ENCODE measurements around the gene ADIPOQ.
"Not testable (repeated sequence)": the region's sequence is repeated elsewhere in the genome, so short reads cannot be mapped to it uniquely, and the experiment has no call there.

ADIPOQ gene

DNA sequence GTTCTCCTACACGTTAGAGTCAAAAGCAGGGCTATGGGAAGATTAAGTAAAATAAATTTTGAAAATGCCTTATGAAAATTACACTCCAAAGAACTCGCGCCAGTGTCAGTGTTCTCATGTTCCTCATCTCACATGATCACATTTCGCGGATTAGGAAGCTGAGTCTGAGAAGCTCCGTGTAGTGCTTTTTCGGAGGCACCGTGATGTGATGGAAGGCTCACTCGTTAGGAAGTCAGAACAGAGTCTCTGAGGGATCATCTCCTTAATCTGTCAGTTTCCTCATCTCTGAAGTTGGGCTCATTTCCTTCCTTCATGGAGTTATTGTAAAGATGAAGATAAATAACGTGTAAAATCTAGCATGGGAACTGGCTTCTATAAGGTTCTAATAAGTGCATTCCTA is 3.2 kb downstream of the ADIPOQ start:
- Histone ChIP-seq H3K4me2 (ENCODE audit: insufficient read depth, low read length, poor library complexity, severe bottlenecking) (no peak overlapping the region), H2BK120ac (ENCODE audit: low read depth, low read length) (no peak overlapping the region), H4K8ac (ENCODE audit: low read depth, low read length) (no peak overlapping the region), H3K9me3 (replicated peaks in 1 of 2; ENCODE audit: control insufficient read depth in 2 of 2, insufficient read depth in 1 of 2, low read depth in 1 of 2, low read length in 2 of 2) (no peaks in the 10 kb centered on the region), H3K4me1 (ENCODE audit: control insufficient read depth in 2 of 2, insufficient read depth in 1 of 2, low read depth in 1 of 2, low read length in 2 of 2) (no peaks in the 10 kb centered on the region), H3K79me1 (ENCODE audit: low read depth, low read length) (no peaks in the 10 kb centered on the region), H3K23ac (ENCODE audit: low read depth, low read length, poor library complexity) (no peak overlapping the region), H2BK15ac (ENCODE audit: low read length) (no peak overlapping the region), H3K36me3 (replicated peaks in 1 of 2; ENCODE audit: control insufficient read depth in 2 of 2, insufficient read depth in 2 of 2, low read length in 2 of 2) (no peaks in the 10 kb centered on the region), H2BK5ac (ENCODE audit: low read length) (no peak overlapping the region), H3K4ac (ENCODE audit: low read length) (no peak overlapping the region), H2AK5ac (ENCODE audit: low read depth, low read length) (no peak overlapping the region), H3K4me3 (ENCODE audit: low read length in 2 of 2) (no peak overlapping the region), H2BK12ac (ENCODE audit: low read length) (no peak overlapping the region), H3K18ac (ENCODE audit: low read length) (no peak overlapping the region), H3K27ac (replicated peaks; ENCODE audit: low read length) (no peak overlapping the region), H3K14ac (ENCODE audit: low read length) (no peak overlapping the region), H3K27me3 (ENCODE audit: control insufficient read depth in 3 of 3, insufficient read depth in 3 of 3, low read depth in 1 of 3, low read length in 3 of 3) (peaks cover 0 to 39% (median 0%) of the 10 kb centered on the region in 3 experiments), H4K91ac (ENCODE audit: low read depth, low read length, poor library complexity) (no peak overlapping the region), H3K9ac (ENCODE audit: low read depth, low read length, poor library complexity) (no peak overlapping the region), H2AFZ (ENCODE audit: low read length) (no peak overlapping the region)
- no CpG with 5 or more reads among the region's 10 CpGs for WGBS, 2 donors (ENCODE audit: extremely low coverage in 2 of 2, insufficient read length in 2 of 2, insufficient replicate concordance in 1 of 2)
- no peak for DNase-seq (ENCODE audit: low spot score)

DNA sequence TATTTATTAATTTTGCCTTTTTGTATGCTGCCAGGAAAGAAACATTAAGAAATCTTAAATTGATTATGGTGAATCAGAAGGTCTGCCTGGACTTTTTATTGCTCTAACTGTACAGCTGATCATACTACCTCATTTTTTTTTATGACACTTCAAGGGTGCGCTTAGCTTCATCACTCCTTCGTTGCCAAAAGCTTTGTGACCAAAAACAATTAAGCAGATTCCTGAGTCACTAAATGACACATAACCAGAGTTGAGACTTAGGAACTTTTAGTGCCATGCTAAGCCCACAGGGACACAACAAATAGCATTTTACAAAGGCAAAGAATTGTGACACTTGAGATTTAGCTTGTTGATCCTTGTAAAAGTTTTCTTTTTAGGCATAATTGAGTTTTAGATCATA is 4.9 kb downstream of the ADIPOQ start:
- peaks cover 0 to 23% (median 0%) of the 10 kb centered on the region in 3 experiments for H3K27me3 ChIP-seq (ENCODE audit: control insufficient read depth in 3 of 3, insufficient read depth in 3 of 3, low read depth in 1 of 3, low read length in 3 of 3)
- H2BK15ac ChIP-seq (ENCODE audit: low read length), result no peak overlapping the region
- no peaks in the 10 kb centered on the region for H3K36me3 ChIP-seq (replicated peaks in 1 of 2; ENCODE audit: control insufficient read depth in 2 of 2, insufficient read depth in 2 of 2, low read length in 2 of 2)
- no peak overlapping the region for H2BK5ac ChIP-seq (ENCODE audit: low read length)
- H3K4me1 ChIP-seq (ENCODE audit: control insufficient read depth in 2 of 2, insufficient read depth in 1 of 2, low read depth in 1 of 2, low read length in 2 of 2), result peaks cover 0 to 2% of the 10 kb centered on the region in 2 donors
- DNase-seq (ENCODE audit: low spot score), result no peak
- no peak overlapping the region for H3K27ac ChIP-seq (replicated peaks; ENCODE audit: low read length)
- no peak overlapping the region for H3K23ac ChIP-seq (ENCODE audit: low read depth, low read length, poor library complexity)
- H3K79me1 ChIP-seq (ENCODE audit: low read depth, low read length), result no peaks in the 10 kb centered on the region
- no peak overlapping the region for H3K14ac ChIP-seq (ENCODE audit: low read length)
- H2BK120ac ChIP-seq (ENCODE audit: low read depth, low read length), result no peak overlapping the region
- no peak overlapping the region for H4K8ac ChIP-seq (ENCODE audit: low read depth, low read length)
- WGBS, 2 donors (ENCODE audit: extremely low coverage in 2 of 2, insufficient read length in 2 of 2, insufficient replicate concordance in 1 of 2), result no CpG with 5 or more reads among the region's 2 CpGs
- no peak overlapping the region for H3K9ac ChIP-seq (ENCODE audit: low read depth, low read length, poor library complexity)
- H3K18ac ChIP-seq (ENCODE audit: low read length), result no peak overlapping the region
- no peak overlapping the region for H3K4me2 ChIP-seq (ENCODE audit: insufficient read depth, low read length, poor library complexity, severe bottlenecking)
- no peak overlapping the region for H2BK12ac ChIP-seq (ENCODE audit: low read length)
- H3K9me3 ChIP-seq (replicated peaks in 1 of 2; ENCODE audit: control insufficient read depth in 2 of 2, insufficient read depth in 1 of 2, low read depth in 1 of 2, low read length in 2 of 2), result no peaks in the 10 kb centered on the region
- H2AFZ ChIP-seq (ENCODE audit: low read length), result no peak overlapping the region
- H3K4me3 ChIP-seq (ENCODE audit: low read length in 2 of 2), result no peak overlapping the region
- H4K91ac ChIP-seq (ENCODE audit: low read depth, low read length, poor library complexity), result no peak overlapping the region
- H2AK5ac ChIP-seq (ENCODE audit: low read depth, low read length), result no peak overlapping the region
- H3K4ac ChIP-seq (ENCODE audit: low read length), result no peak overlapping the region

DNA sequence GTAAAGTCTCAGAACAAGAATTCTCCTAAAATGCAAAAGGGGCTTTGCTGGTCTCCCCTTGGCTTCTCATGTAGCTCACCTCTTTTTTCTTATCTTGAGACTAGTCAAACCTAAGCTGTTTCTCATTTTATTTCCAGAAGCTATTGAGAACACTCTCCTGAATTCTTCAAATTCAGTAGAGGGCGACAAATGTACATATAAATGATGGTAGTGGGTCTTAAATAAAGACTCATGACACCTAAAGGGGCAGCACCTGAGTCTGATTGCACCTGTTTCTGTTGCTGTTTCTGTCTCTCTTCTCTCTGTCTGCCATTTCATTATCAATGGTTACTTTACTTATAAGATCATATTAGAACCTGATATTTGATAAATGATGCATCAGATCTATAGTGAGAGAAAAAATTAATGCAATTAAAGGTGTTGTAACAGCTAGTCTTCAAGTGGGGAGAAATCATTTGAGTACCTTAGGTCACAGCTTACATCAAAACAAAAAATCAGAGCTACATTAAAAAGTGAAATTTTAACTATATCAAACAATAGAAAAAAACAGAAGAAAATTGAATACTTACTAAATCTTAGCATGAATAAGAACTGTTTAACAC is 7.0 kb downstream of the ADIPOQ start:
- H2BK5ac ChIP-seq (ENCODE audit: low read length), result no peak overlapping the region
- no peak overlapping the region for H2AK5ac ChIP-seq (ENCODE audit: low read depth, low read length)
- no peak overlapping the region for H2AFZ ChIP-seq (ENCODE audit: low read length)
- no peak for DNase-seq (ENCODE audit: low spot score)
- peaks cover 0 to 16% (median 0%) of the 10 kb centered on the region in 3 experiments for H3K27me3 ChIP-seq (ENCODE audit: control insufficient read depth in 3 of 3, insufficient read depth in 3 of 3, low read depth in 1 of 3, low read length in 3 of 3)
- H3K79me1 ChIP-seq (ENCODE audit: low read depth, low read length), result no peaks in the 10 kb centered on the region
- H2BK15ac ChIP-seq (ENCODE audit: low read length), result no peak overlapping the region
- peaks cover 0 to 2% of the 10 kb centered on the region in 2 donors for H3K4me1 ChIP-seq (ENCODE audit: control insufficient read depth in 2 of 2, insufficient read depth in 1 of 2, low read depth in 1 of 2, low read length in 2 of 2)
- no peak overlapping the region for H4K91ac ChIP-seq (ENCODE audit: low read depth, low read length, poor library complexity)
- H3K4me3 ChIP-seq (ENCODE audit: low read length in 2 of 2), result no peak overlapping the region
- no peak overlapping the region for H3K4me2 ChIP-seq (ENCODE audit: insufficient read depth, low read length, poor library complexity, severe bottlenecking)
- no peak overlapping the region for H3K4ac ChIP-seq (ENCODE audit: low read length)
- H4K8ac ChIP-seq (ENCODE audit: low read depth, low read length), result no peak overlapping the region
- no peak overlapping the region for H3K18ac ChIP-seq (ENCODE audit: low read length)
- H3K9me3 ChIP-seq (replicated peaks in 1 of 2; ENCODE audit: control insufficient read depth in 2 of 2, insufficient read depth in 1 of 2, low read depth in 1 of 2, low read length in 2 of 2), result no peaks in the 10 kb centered on the region
- H3K23ac ChIP-seq (ENCODE audit: low read depth, low read length, poor library complexity), result no peak overlapping the region
- no peaks in the 10 kb centered on the region for H3K36me3 ChIP-seq (replicated peaks in 1 of 2; ENCODE audit: control insufficient read depth in 2 of 2, insufficient read depth in 2 of 2, low read length in 2 of 2)
- H3K27ac ChIP-seq (replicated peaks; ENCODE audit: low read length), result no peak overlapping the region
- H2BK12ac ChIP-seq (ENCODE audit: low read length), result no peak overlapping the region
- WGBS, 2 donors (ENCODE audit: extremely low coverage in 2 of 2, insufficient read length in 2 of 2, insufficient replicate concordance in 1 of 2), result no CpG with 5 or more reads among the region's 1 CpG
- H3K14ac ChIP-seq (ENCODE audit: low read length), result no peak overlapping the region
- H3K9ac ChIP-seq (ENCODE audit: low read depth, low read length, poor library complexity), result no peak overlapping the region
- no peak overlapping the region for H2BK120ac ChIP-seq (ENCODE audit: low read depth, low read length)

DNA sequence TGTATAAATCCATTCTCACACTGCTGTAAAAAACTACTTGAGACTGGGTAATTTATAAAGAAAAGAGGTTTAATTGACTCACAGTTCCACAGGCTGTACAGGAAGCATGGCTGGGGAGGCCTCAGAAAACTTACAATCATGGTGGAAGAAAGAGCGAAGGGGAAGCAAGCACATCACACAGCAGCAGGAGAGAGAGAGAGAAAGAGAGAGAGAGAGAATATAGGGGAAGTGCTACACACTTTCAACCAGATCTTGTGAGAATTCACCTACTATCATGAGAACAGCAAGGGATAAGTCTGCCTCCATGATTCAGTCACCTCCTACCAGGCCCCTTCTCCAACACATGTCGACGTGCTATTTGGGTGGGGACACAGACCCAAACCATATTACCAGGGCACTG is 9.3 kb downstream of the ADIPOQ start:
- H3K4me1 ChIP-seq (ENCODE audit: control insufficient read depth in 2 of 2, insufficient read depth in 1 of 2, low read depth in 1 of 2, low read length in 2 of 2); H3K36me3 ChIP-seq (replicated peaks in 1 of 2; ENCODE audit: control insufficient read depth in 2 of 2, insufficient read depth in 2 of 2, low read length in 2 of 2); DNase-seq (ENCODE audit: low spot score); H3K18ac ChIP-seq (ENCODE audit: low read length); H3K9me3 ChIP-seq (replicated peaks in 1 of 2; ENCODE audit: control insufficient read depth in 2 of 2, insufficient read depth in 1 of 2, low read depth in 1 of 2, low read length in 2 of 2); H3K4me2 ChIP-seq (ENCODE audit: insufficient read depth, low read length, poor library complexity, severe bottlenecking); H3K4me3 ChIP-seq (ENCODE audit: low read length in 2 of 2); H3K27ac ChIP-seq (replicated peaks; ENCODE audit: low read length); H3K4ac ChIP-seq (ENCODE audit: low read length); H2AK5ac ChIP-seq (ENCODE audit: low read depth, low read length); H2BK120ac ChIP-seq (ENCODE audit: low read depth, low read length); H2BK5ac ChIP-seq (ENCODE audit: low read length); H2BK15ac ChIP-seq (ENCODE audit: low read length); H3K9ac ChIP-seq (ENCODE audit: low read depth, low read length, poor library complexity); H4K91ac ChIP-seq (ENCODE audit: low read depth, low read length, poor library complexity); H4K8ac ChIP-seq (ENCODE audit: low read depth, low read length); H2BK12ac ChIP-seq (ENCODE audit: low read length); H3K23ac ChIP-seq (ENCODE audit: low read depth, low read length, poor library complexity); H3K14ac ChIP-seq (ENCODE audit: low read length); H3K79me1 ChIP-seq (ENCODE audit: low read depth, low read length); H2AFZ ChIP-seq (ENCODE audit: low read length): not testable (repeated sequence)
- peaks cover 0 to 10% (median 0%) of the 10 kb centered on the region in 3 experiments for H3K27me3 ChIP-seq (ENCODE audit: control insufficient read depth in 3 of 3, insufficient read depth in 3 of 3, low read depth in 1 of 3, low read length in 3 of 3)
- no CpG with 5 or more reads among the region's 3 CpGs for WGBS, 2 donors (ENCODE audit: extremely low coverage in 2 of 2, insufficient read length in 2 of 2, insufficient replicate concordance in 1 of 2)

Measured in neuronal stem cell (in vitro differentiated cells).